NOMO-1 treated with dmso at 0.1 percent for 144 hours (cell line): ENCODE results near the gene FOXN3.

Source experiments
- DNase-seq: peaks from one replicate; lab custom pipeline; 2025; ENCODE audit not compliant: unreplicated experiment; lab: John Stamatoyannopoulos, UW

Gene FOXN3

DNA sequence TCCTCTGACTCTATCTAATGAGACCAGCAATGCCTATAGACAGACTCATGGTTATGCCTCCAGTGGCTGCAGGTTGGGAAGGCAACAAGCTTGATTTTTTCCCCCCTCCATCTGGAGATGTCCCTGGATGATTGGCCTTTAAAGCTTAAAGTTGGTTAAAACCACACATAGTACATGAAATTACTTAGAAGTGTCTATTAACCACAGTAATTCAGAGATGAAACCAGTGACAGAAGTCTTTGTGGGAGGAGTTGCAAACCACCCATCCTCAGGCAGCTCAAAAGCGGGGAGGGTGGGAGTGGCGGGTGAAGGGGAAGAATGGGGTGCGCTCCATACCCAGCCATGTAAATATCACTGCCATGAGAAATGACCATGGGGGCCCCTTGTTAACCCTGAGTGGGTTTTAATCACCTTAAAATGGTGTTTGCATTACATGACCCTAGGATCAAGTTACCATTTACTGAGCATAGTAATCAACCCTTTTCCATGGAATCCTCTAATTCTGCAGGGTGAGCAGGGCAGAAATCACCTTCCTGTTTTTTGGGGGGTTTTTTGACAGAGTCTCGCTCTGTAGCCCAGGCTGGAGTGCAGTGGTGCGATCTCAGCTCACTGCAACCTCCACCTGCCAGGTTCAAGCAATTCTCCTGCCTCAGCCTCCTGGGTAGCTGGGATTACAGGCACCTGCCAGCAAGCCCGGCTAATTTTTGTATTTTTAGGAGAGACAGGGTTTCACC lies 133.5 kb downstream of the FOXN3 start:
- no peak for DNase-seq

DNA sequence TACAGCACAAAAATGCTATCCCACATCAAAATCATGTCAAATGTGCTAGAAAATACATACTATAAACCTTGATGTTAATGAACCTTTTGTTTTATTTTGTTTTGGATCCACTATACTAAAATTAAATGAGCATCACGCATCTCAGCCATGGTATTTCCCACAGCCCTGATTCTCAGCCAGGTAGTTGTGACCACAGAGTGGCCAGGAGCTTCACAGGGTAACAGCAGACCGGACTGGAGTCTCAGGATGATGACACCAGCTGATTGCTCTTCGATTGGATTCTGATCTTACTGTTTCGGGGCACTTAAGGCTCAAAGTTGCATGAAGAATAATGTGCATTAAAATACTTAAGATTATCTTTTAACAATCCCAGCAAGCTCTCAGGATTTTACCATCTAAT lies 134.8 kb downstream of the FOXN3 start:
- DNase-seq: no peak

- no peak for DNase-seq
Observed at GRCh38 chr14:89280600-89280999, 136.4 kb downstream of the FOXN3 start.

- no peak for DNase-seq
Observed at GRCh38 chr14:89279649-89280232, 137.3 kb downstream of the FOXN3 start.

DNA sequence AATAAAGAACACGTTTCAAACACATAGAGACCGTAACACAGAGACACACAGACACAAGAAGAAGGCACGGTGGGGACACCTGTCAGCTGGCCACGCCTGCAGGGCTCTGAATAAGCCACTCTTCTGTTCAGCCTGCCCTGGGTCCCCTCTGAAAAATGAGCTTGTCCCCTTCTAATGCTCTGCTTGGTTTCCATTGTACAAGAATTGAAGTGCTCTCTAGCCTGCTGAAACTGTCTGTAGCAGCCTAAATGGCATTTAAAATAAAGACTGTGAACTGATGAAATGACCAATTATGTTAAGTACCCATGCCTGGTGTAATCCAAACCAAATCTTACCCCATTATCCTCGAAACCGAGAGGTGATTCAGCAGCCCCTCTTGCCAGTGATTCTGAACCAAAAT lies 139.8 kb downstream of the FOXN3 start:
- no peak for DNase-seq

DNA sequence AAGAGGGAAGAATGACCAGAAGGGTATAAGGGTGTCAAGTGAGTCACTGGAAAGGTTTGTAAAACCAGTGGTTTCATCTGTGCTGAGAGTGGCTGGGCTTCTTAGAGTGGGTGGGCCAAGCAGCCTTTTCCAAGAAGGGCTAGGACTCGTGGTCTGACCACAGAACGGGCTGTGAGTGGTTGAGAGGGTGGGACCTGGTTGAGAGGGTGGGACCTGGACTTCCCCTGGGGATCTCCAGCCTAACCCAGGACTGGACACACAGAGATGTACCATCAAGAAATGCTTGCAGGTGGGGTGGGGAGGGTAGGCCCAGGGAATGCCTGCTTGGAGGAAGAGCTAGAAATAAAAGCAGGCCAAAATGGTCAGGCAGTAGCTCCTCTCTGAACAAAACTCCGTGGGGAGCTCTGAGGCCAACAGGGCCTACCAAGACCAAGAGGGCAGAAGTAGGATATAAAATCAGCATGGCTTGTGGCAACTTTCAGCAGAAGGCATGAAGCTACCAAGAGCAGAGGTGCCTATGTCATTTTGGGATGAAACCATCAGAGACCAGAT lies 140.5 kb downstream of the FOXN3 start:
- DNase-seq: no peak

- DNase-seq: no peak
Observed at GRCh38 chr14:89270439-89271227, 146.4 kb downstream of the FOXN3 start.

DNA sequence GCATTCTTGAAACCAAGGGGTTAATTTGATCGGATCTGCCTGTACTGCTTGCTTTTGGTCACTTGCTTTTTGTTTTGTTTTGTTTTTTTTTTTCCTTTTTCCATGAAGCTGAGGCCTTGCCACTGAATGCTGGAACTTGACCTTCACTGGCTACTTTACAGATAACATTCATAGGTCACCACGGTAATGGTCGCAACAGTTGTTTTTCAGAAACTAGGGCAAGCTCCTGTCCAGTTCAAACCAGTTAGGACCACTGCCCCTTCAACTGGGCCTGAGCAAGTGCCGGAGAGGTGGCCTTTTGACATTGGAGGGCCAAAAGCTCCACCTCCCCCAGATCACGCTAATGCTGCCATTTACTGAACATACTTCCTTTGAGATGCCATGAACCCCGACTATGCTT lies 147.6 kb downstream of the FOXN3 start:
- DNase-seq: no peak

GRCh38 chr14:89268514-89268913 lies 148.5 kb downstream of the FOXN3 start:
- DNase-seq: no peak

DNA sequence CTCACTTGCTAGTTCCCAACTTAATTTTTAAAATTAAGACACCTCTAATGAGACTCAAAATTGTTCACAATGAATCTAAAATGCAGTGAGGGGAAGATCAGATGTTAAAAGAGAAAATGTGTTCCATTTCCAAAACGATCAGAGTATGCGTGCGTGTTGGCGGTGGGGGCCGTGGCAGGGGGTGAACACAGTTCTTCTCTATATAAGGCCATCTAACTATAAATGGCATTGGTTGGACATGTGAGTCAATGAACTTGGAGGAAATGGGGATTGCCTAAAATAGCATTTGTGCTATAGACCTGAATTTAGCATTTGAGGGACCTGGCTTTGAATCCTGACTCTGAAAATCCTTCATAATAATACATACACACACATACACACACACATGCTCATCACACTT lies 149.4 kb downstream of the FOXN3 start:
- DNase-seq: no peak

- no peak for DNase-seq
Observed at GRCh38 chr14:89267163-89267562, 149.9 kb downstream of the FOXN3 start.

- DNase-seq: no peak
Observed at GRCh38 chr14:89266754-89267153, 150.3 kb downstream of the FOXN3 start.

GRCh38 chr14:89265234-89265633 lies 151.8 kb downstream of the FOXN3 start:
- no peak for DNase-seq

- no peak for DNase-seq
Observed at GRCh38 chr14:89264196-89264800, 152.7 kb downstream of the FOXN3 start.

- DNase-seq: no peak
Observed at GRCh38 chr14:89262041-89262440, 155.0 kb downstream of the FOXN3 start.

DNA sequence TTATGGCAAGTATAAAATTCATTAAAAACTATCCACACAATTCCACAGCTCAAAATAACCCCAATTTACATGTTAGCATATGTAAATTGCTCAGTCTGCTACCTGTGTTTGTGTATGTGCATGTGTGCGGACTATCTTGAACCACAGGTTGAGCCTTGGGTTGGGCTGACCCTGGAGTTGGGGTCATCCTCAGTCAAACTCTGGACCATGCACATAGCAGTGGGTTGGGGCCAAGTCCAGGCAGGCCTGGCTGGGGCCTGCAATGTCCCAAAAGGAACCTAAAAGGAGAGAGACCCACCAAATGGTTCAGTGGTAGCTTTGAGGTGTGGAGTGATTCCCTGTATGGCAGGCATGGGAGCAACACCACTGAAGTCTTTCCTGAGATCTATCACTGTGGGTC lies 156.1 kb downstream of the FOXN3 start:
- no peak for DNase-seq

DNA sequence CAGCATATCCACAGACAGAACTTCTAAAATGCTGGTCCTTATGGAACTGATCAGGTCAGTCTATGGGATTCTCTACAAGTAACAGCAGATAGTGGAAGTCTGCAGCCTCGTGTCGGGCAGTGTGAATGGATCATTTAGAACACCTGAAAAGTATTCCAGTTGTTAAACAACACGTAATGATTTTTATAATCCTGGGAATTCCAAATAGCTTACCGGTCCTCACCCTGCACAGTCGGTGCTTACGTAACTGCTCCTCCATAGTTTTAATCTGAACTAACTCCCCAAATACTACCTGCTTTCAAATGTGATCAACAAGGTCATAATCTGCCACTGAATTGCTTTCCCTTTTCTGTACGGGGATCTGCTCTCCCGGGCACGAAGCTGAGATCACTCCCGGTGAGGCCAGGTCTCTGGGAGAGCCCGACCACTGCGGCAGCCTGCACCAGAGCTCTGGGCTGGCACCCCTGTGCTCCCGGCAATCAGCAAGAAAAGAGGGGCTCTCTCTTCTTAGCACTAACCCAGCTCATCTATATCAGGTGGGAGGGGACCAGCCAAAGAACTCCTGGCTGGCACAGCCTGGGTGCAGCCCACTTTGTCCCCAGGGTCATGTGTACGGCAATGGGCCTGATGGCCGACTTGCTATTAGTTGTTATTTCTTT lies 157.0 kb downstream of the FOXN3 start:
- DNase-seq: no peak

DNA sequence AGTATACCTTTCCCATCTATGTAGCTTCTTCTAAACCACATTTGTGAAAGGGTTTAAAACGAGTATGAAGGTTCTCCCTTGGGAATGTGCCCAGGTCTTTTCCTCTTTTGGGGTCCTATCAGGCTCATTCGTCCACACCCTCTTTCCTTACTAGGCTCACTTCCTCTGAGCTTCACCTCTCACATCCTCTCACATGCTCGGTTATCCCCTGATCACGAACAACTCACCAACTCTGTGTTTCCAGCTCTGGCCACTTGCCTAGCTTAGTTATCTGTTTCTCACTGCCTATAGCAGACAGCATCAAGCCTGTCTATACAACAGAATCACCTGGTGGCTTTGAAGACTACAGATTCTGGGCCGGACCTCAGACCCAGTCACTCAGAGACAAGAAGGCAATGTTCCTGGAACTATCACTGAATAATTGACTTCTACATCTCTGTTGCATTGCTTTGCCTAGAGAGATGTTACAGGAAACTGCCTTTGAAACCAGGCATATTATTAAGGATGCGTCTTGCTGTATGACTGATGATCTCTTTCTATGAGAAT lies 158.2 kb downstream of the FOXN3 start:
- DNase-seq: no peak

DNA sequence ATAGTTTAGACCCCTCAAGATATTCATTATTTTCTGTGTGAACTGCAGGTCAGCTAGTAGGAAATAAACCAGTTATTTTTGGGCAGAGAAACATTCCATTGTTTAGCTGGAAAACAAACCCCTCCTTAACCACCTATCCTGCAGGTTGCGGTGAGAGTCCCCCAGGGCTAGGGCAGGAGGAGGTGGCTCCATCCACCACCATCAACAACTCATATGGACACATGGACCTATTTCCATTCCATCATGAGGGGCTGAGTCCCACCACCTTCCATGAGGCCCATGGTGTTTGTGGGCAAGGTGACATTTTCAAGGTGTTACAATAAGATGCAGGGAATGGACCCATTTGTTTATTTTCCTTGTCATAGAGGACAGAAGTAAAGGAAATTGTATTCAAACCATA lies 160.1 kb downstream of the FOXN3 start:
- DNase-seq: no peak

GRCh38 chr14:89256283-89256682 lies 160.8 kb downstream of the FOXN3 start:
- no peak for DNase-seq

DNA sequence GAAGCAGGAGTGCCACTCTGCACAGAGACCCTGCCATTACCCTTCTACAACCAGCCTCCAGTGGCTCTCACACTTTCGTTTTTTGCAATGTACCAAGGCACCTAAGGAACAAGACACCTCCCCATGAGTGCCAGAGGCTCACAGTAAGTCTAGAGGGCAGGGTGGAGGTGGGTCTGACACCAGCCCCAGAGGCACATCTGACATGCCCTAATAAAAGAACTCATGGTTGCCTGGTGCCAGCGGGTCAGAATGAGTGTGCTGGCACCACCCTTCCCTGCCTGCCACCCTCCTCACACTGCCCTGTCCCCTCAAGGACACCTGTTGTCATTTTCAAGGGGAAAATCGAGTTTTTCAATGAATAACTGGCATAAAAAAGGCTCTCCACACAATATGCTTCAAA lies 161.2 kb downstream of the FOXN3 start:
- DNase-seq: no peak
